RWPE2 (cell line): ENCODE measurements around the gene ZNFX1.
"Not testable (repeated sequence)": the region's sequence is repeated elsewhere in the genome, so short reads cannot be mapped to it uniquely, and the experiment has no call there.

ENCODE experiments used
- ATAC-seq: fragments of 200-7000 bp; cut with Tn5 transposase; 3 replicates; pipeline ENCODE4 v1.9.1; 2021; ENCODE audit warnings: low read depth
- DNase-seq: peaks from one replicate; pipeline ENCODE4 v3.0.0-alpha.2; 2020; ENCODE audit warnings: low spot score
- H3K27ac ChIP-seq: fragments of 450-650 bp; 2 replicates; pipeline ENCODE4 v1.5.1; 2017; ENCODE audit warnings: mild to moderate bottlenecking; ENCODE audit not compliant: poor library complexity, severe bottlenecking
- H3K27me3 ChIP-seq: fragments of 250-450 bp; sonication (Bioruptor Pico); 2 replicates; pipeline ENCODE4 v1.5.1; 2021; ENCODE audit warnings: mild to moderate bottlenecking, moderate library complexity; ENCODE audit not compliant: insufficient read depth, poor library complexity, severe bottlenecking
- H3K36me3 ChIP-seq: fragments of 250-450 bp; sonication (Bioruptor Pico); 2 replicates; pipeline ENCODE4 v1.5.1; 2020; ENCODE audit warnings: low read depth, mild to moderate bottlenecking, moderate library complexity
- H3K4me1 ChIP-seq: fragments of 250-450 bp; sonication (Bioruptor Pico); 2 replicates; pipeline ENCODE4 v1.5.1; 2021; ENCODE audit warnings: mild to moderate bottlenecking, moderate library complexity; ENCODE audit not compliant: insufficient read depth, poor library complexity, severe bottlenecking
- H3K4me3 ChIP-seq: fragments of 250-450 bp; sonication (Bioruptor Pico); 2 replicates; pipeline ENCODE4 v1.5.1; 2021; ENCODE audit warnings: mild to moderate bottlenecking, moderate library complexity; ENCODE audit not compliant: severe bottlenecking
- H3K9me3 ChIP-seq: fragments of 250-450 bp; sonication (Bioruptor Pico); 2 replicates; pipeline ENCODE4 v1.5.1; 2021; ENCODE audit warnings: mild to moderate bottlenecking, moderate library complexity; ENCODE audit not compliant: severe bottlenecking
- CTCF ChIP-seq: fragments of 450-650 bp; IDR thresholded peaks from one replicate; pipeline ENCODE4 v1.5.1; 2017; ENCODE audit warnings: mild to moderate bottlenecking, moderate library complexity; ENCODE audit not compliant: poor library complexity, severe bottlenecking

The ZNFX1 gene

GRCh38 chr20:49203746-49204145 is 74.1 kb downstream of the ZNFX1 start:
- TF ChIP-seq CTCF, result no peak
- no peaks in the 10 kb centered on the region for H3K4me1 ChIP-seq
- H3K27ac ChIP-seq, result no peak overlapping the region
- H3K36me3 ChIP-seq, result no peaks in the 10 kb centered on the region
- no peaks in the 10 kb centered on the region for H3K27me3 ChIP-seq
- ATAC-seq, result no peak
- H3K4me3 ChIP-seq, result no peak overlapping the region
- peak; percentile 62 for DNase-seq
- H3K9me3 ChIP-seq, result peaks cover 7% of the 10 kb centered on the region

GRCh38 chr20:49203011-49203410 is 74.8 kb downstream of the ZNFX1 start:
- H3K27ac ChIP-seq, result no peak overlapping the region
- ATAC-seq (no peak), DNase-seq (peak; percentile 44)
- no peak for TF ChIP-seq CTCF
- no peaks in the 10 kb centered on the region for H3K27me3 ChIP-seq
- H3K4me1 ChIP-seq, result no peaks in the 10 kb centered on the region
- H3K4me3 ChIP-seq, result no peak overlapping the region
- H3K9me3 ChIP-seq, result peaks cover 7% of the 10 kb centered on the region
- no peaks in the 10 kb centered on the region for H3K36me3 ChIP-seq

GRCh38 chr20:49199729-49200293 is 78.0 kb downstream of the ZNFX1 start:
- DNase-seq, result peak; percentile 44
- Histone ChIP-seq H3K27ac (no peak overlapping the region), H3K9me3 (peaks cover 7% of the 10 kb centered on the region), H3K27me3 (no peaks in the 10 kb centered on the region), H3K4me1 (no peaks in the 10 kb centered on the region), H3K36me3 (no peaks in the 10 kb centered on the region), H3K4me3 (no peak overlapping the region)
- ATAC-seq, result no peak
- TF ChIP-seq CTCF, result no peak

GRCh38 chr20:49192944-49193518 is 84.8 kb downstream of the ZNFX1 start:
- not testable (repeated sequence) for DNase-seq, ATAC-seq, H3K27me3 ChIP-seq, H3K36me3 ChIP-seq, H3K4me3 ChIP-seq, H3K4me1 ChIP-seq, H3K27ac ChIP-seq, H3K9me3 ChIP-seq
